ENCODE measurements around the gene MBOAT2. TPM values are rescaled to one million over a fixed set of nuclear protein-coding genes. Genes with fewer than 3 reads are reported as not detected.

Gene MBOAT2
- total RNA-seq, 1 donor from 2014 or later: 84.0 TPM

DNA sequence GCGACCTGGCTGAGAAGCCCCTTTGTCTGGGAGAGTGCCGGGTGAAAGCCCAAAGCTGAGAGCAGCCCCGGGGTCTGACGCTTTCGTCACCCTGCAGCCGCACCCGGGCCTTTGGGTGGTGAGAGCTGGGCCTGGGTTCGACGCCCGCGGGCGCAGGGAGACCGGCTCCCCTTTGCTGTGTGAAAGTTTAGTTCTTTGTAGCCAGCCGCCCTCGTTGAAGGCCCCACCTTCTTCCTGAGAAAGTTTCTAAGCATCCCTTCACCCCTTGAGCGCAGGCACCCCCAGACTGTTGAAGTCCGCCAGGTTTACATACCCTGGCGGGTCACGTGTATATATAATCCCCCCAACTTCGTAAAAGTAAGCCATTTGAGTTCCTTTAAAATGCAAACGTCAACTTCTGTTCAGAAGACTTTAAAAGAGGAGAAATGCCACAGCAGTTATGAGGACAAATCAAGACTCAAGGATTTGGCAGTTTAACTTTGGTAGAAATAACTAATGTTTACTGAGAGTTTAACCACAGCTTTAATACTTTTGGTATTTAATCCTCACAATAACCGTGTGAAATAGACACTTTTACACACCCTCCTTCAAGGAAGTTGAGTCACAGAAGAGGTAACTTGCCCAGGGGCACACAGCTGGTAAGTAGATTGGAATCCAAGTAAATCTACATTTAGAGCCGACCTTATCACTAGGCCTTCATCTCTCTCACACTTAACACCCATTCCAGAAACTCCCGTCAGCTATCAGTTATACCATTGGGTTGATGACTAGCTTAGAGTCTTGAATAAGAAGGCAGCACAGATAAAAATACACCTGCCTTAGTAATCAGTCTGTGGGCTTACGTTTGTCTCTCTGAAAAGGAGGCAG lies 1.1 kb upstream of the MBOAT2 start:
- Mint-ChIP-seq H3K27me3 (ENCODE audit: insufficient read depth, low read depth) (peaks cover 12% of the 10 kb centered on the region), H3K27ac (peak overlapping the region; percentile 59), H3K4me3 (peak overlapping the region; percentile 90), H3K4me1 (peaks cover 26% of the 10 kb centered on the region), H3K36me3 (peaks cover 4% of the 10 kb centered on the region), H3K9me3 (no peaks in the 10 kb centered on the region)
- Histone ChIP-seq H3K4me1 (peaks cover 25% of the 10 kb centered on the region), H3K9ac (peak overlapping the region; percentile 77), H3K27me3 (peaks cover 14% of the 10 kb centered on the region), H3F3A (ENCODE audit: low read depth) (peaks cover 16% of the 10 kb centered on the region), H3K9me3 (ENCODE audit: low read depth) (no peaks in the 10 kb centered on the region), H3K4me2 (peak overlapping the region; percentile 75), H3K79me2 (ENCODE audit: low read depth) (peaks cover 48% of the 10 kb centered on the region), H3K36me3 (no peaks in the 10 kb centered on the region), H3K27ac (peak overlapping the region; percentile 97), H4K20me1 (ENCODE audit: low read depth) (peaks cover 25% of the 10 kb centered on the region), H3K4me3 (peak overlapping the region; percentile 68), H2AFZ (replicated peaks) (peak overlapping the region; percentile 97)
- DNase-seq (ENCODE audit: low spot score): no peak
- TF ChIP-seq EZH2 (IDR thresholded peaks at IDR 0.05) (no peak), EZH2phosphoT487 (IDR thresholded peaks at IDR 0.05) (no peak)

DNA sequence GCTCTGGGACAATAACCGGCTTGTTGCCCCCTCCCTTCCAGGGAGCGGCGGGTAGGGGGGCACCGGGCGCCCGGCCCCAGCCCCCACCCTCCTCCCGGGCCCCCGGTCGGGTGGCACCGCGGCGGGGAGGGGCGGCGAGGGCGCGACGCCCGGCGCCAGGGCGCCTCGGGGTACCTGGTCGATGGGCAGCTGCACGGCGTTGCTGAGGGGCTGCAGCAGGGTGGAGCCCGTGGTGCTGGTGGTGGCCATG lies 193 bp downstream of the MBOAT2 start:
- H2AFZ ChIP-seq (replicated peaks): peak overlapping the region; percentile 80

GRCh38 chr2:9002637-9003365 lies 683 bp downstream of the MBOAT2 start:
- Mint-ChIP-seq H3K27me3 (ENCODE audit: insufficient read depth, low read depth) (peaks cover 12% of the 10 kb centered on the region), H3K4me3 (peak overlapping the region; percentile 96), H3K27ac (peak overlapping the region; percentile 77), H3K9me3 (no peaks in the 10 kb centered on the region), H3K36me3 (peaks cover 4% of the 10 kb centered on the region), H3K4me1 (peaks cover 26% of the 10 kb centered on the region)
- peaks cover 33% of the 10 kb centered on the region for H4K20me1 ChIP-seq (ENCODE audit: low read depth)
- H3K36me3 ChIP-seq: no peaks in the 10 kb centered on the region
- H3K79me2 ChIP-seq (ENCODE audit: low read depth): peaks cover 66% of the 10 kb centered on the region
- peaks cover 14% of the 10 kb centered on the region for H3K27me3 ChIP-seq
- DNase-seq (ENCODE audit: low spot score): peak; percentile 56
- no peak for TF ChIP-seq EZH2phosphoT487 (IDR thresholded peaks at IDR 0.05)
- no peak for TF ChIP-seq EZH2 (IDR thresholded peaks at IDR 0.05)
- TF ChIP-seq, protein P1, sequence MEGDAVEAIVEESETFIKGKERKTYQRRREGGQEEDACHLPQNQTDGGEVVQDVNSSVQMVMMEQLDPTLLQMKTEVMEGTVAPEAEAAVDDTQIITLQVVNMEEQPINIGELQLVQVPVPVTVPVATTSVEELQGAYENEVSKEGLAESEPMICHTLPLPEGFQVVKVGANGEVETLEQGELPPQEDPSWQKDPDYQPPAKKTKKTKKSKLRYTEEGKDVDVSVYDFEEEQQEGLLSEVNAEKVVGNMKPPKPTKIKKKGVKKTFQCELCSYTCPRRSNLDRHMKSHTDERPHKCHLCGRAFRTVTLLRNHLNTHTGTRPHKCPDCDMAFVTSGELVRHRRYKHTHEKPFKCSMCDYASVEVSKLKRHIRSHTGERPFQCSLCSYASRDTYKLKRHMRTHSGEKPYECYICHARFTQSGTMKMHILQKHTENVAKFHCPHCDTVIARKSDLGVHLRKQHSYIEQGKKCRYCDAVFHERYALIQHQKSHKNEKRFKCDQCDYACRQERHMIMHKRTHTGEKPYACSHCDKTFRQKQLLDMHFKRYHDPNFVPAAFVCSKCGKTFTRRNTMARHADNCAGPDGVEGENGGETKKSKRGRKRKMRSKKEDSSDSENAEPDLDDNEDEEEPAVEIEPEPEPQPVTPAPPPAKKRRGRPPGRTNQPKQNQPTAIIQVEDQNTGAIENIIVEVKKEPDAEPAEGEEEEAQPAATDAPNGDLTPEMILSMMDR (IDR thresholded peaks at IDR 0.05): no peak
- H3K9ac ChIP-seq: peak overlapping the region; percentile 50
- H3K4me2 ChIP-seq: peak overlapping the region; percentile 84
- peak overlapping the region; percentile 68 for H3K4me3 ChIP-seq
- H2AFZ ChIP-seq (replicated peaks): peak overlapping the region; percentile 80
- no peaks in the 10 kb centered on the region for H3K9me3 ChIP-seq (ENCODE audit: low read depth)
- H3K27ac ChIP-seq: no peak overlapping the region
- peaks cover 16% of the 10 kb centered on the region for H3F3A ChIP-seq (ENCODE audit: low read depth)
- H3K4me1 ChIP-seq: peaks cover 24% of the 10 kb centered on the region

More for the DNA sequence above, 193 bp downstream of the MBOAT2 start:
- peaks cover 12% of the 10 kb centered on the region for H3K27me3 Mint-ChIP-seq (ENCODE audit: insufficient read depth, low read depth)
- Histone ChIP-seq H3K9me3 (ENCODE audit: low read depth) (no peaks in the 10 kb centered on the region), H3K27me3 (peaks cover 14% of the 10 kb centered on the region), H3K27ac (no peak overlapping the region), H3K4me3 (peak overlapping the region; percentile 68), H3K9ac (peak overlapping the region; percentile 50), H3K4me2 (peak overlapping the region; percentile 84), H4K20me1 (ENCODE audit: low read depth) (peaks cover 33% of the 10 kb centered on the region), H3F3A (ENCODE audit: low read depth) (peaks cover 16% of the 10 kb centered on the region), H3K79me2 (ENCODE audit: low read depth) (peaks cover 61% of the 10 kb centered on the region), H3K4me1 (peaks cover 24% of the 10 kb centered on the region), H3K36me3 (no peaks in the 10 kb centered on the region)
- peaks cover 26% of the 10 kb centered on the region for H3K4me1 Mint-ChIP-seq
- no peak overlapping the region for H3K27ac Mint-ChIP-seq
- H3K36me3 Mint-ChIP-seq: peaks cover 4% of the 10 kb centered on the region
- no peaks in the 10 kb centered on the region for H3K9me3 Mint-ChIP-seq
- TF ChIP-seq, protein P1 (IDR thresholded peaks at IDR 0.05): no peak
- TF ChIP-seq EZH2phosphoT487 (IDR thresholded peaks at IDR 0.05) (no peak), EZH2 (IDR thresholded peaks at IDR 0.05) (no peak)
- no peak overlapping the region for H3K4me3 Mint-ChIP-seq
- no peak for DNase-seq (ENCODE audit: low spot score)

All from neural progenitor cell (in vitro differentiated cells).